ENCODE results near the gene RRAGD. TPM values are rescaled to one million over a fixed set of nuclear protein-coding genes. Genes with fewer than 3 reads are reported as not detected.

Gene RRAGD
- total RNA-seq (1 to 10 TPM; 4.7 to 6.7 TPM), polyA plus RNA-seq (1 to 10 TPM; 4.8 to 6.3 TPM)

GRCh38 chr6:89412071-89413005 lies at the start of gene RRAGD:
Gene RRAGD, minus strand, starts transcription at chr6:89412273. Its CDS starts 280 bp downstream, at chr6:89411993.
- no peak for TF ChIP-seq HNF4G (IDR thresholded peaks at IDR 0.05)
- TF ChIP-seq SP1 (IDR thresholded peaks at IDR 0.05): no peak
- no peak for TF ChIP-seq JUND (IDR thresholded peaks at IDR 0.05)
- no peak for TF ChIP-seq RAD21 (IDR thresholded peaks at IDR 0.05)
- no peak for TF ChIP-seq YY1 (IDR thresholded peaks at IDR 0.05)
- TF ChIP-seq FOXA2 (IDR thresholded peaks at IDR 0.05): no peak
- TF ChIP-seq EGR1 (IDR thresholded peaks at IDR 0.05; ENCODE audit: low read depth in 2 of 2): no peak
- no peak for TF ChIP-seq RXRA (IDR thresholded peaks at IDR 0.05)
- no peak for TF ChIP-seq HNF4A (conservative IDR thresholded peaks at IDR 0.05)
- TF ChIP-seq NR2F2 (IDR thresholded peaks at IDR 0.05): no peak
- no peak for TF ChIP-seq FOXA1 (IDR thresholded peaks at IDR 0.05)
- no peak for TF ChIP-seq GABPA (IDR thresholded peaks at IDR 0.05 in 1 of 2, conservative IDR thresholded peaks at IDR 0.05 in 1 of 2)
- no peak for TF ChIP-seq MAX (IDR thresholded peaks at IDR 0.05)
- Histone ChIP-seq H3K4me1 (ENCODE audit: control insufficient read depth in 4 of 4, insufficient read depth in 4 of 4, low read length in 3 of 4) (peaks cover 0 to 21% (median 8%) of the 10 kb centered on the region in 4 donors), H3K36me3 (ENCODE audit: control insufficient read depth in 4 of 4, insufficient read depth in 3 of 4, low read depth in 1 of 4, low read length in 3 of 4) (no peaks in the 10 kb centered on the region), H3K9me3 (ENCODE audit: control insufficient read depth in 4 of 4, low read length in 3 of 4) (no peaks in the 10 kb centered on the region), H3K9ac (ENCODE audit: low read depth in 1 of 2, low read length in 2 of 2) (peak within 1 kb of the TSS in 1 of 2 donors; percentile 53), H3K27ac (ENCODE audit: low read depth in 1 of 2, low read length in 2 of 2) (peak within 1 kb of the TSS; percentile 5 to 32), H3K27me3 (ENCODE audit: control insufficient read depth in 4 of 4, insufficient read depth in 4 of 4, low read length in 3 of 4) (peaks cover 0 to 2% (median 0%) of the 10 kb centered on the region in 4 donors), H3K4me3 (ENCODE audit: low read depth in 1 of 3, low read length in 3 of 3) (peak within 1 kb of the TSS; percentile 63 to 78 (median 65))
- DNase-seq (ENCODE audit: low spot score): peak; percentile 62
- 1% methylated on average over 85 of the region's 85 CpGs for WGBS

- TF ChIP-seq CTCF (IDR thresholded peaks at IDR 0.05; ENCODE audit: low read depth, low read length, missing input control): no peak
- no peak for TF ChIP-seq HNF4A (conservative IDR thresholded peaks at IDR 0.05)
- TF ChIP-seq REST (IDR thresholded peaks at IDR 0.05): no peak
- TF ChIP-seq JUND (IDR thresholded peaks at IDR 0.05): no peak
- no peak for TF ChIP-seq YY1 (IDR thresholded peaks at IDR 0.05)
- TF ChIP-seq MAX (IDR thresholded peaks at IDR 0.05): no peak
- no peak for TF ChIP-seq TAF1 (conservative IDR thresholded peaks at IDR 0.05)
- no peak for TF ChIP-seq ZBTB33 (IDR thresholded peaks at IDR 0.05)
- TF ChIP-seq RAD21 (IDR thresholded peaks at IDR 0.05): no peak
- TF ChIP-seq NR2F2 (IDR thresholded peaks at IDR 0.05): no peak
- TF ChIP-seq EGR1 (IDR thresholded peaks at IDR 0.05; ENCODE audit: low read depth in 2 of 2): no peak
- no peak for TF ChIP-seq GABPA (IDR thresholded peaks at IDR 0.05 in 1 of 2, conservative IDR thresholded peaks at IDR 0.05 in 1 of 2)
- no peak for TF ChIP-seq HNF4G (IDR thresholded peaks at IDR 0.05)
- TF ChIP-seq SP1 (IDR thresholded peaks at IDR 0.05): no peak
- TF ChIP-seq FOXA2 (IDR thresholded peaks at IDR 0.05): no peak
- no peak for TF ChIP-seq FOXA1 (IDR thresholded peaks at IDR 0.05)
- no peak for TF ChIP-seq ATF3 (IDR thresholded peaks at IDR 0.05)
- TF ChIP-seq RXRA (IDR thresholded peaks at IDR 0.05): no peak
- no peaks in the 10 kb centered on the region for H3K27me3 ChIP-seq (ENCODE audit: control insufficient read depth in 4 of 4, insufficient read depth in 4 of 4, low read length in 3 of 4)
- H3K9me3 ChIP-seq (ENCODE audit: control insufficient read depth in 4 of 4, low read length in 3 of 4): no peaks in the 10 kb centered on the region
- WGBS: 87% methylated on average over 7 of the region's 7 CpGs
- H3K9ac ChIP-seq (ENCODE audit: low read depth in 1 of 2, low read length in 2 of 2): no peak overlapping the region
- no peak for DNase-seq (ENCODE audit: low spot score)
- no peak overlapping the region for H3K4me3 ChIP-seq (ENCODE audit: low read depth in 1 of 3, low read length in 3 of 3)
- H3K27ac ChIP-seq (ENCODE audit: low read depth in 1 of 2, low read length in 2 of 2): no peak overlapping the region
- H3K4me1 ChIP-seq (ENCODE audit: control insufficient read depth in 4 of 4, insufficient read depth in 4 of 4, low read length in 3 of 4): no peaks in the 10 kb centered on the region
- no peaks in the 10 kb centered on the region for H3K36me3 ChIP-seq (ENCODE audit: control insufficient read depth in 4 of 4, insufficient read depth in 3 of 4, low read depth in 1 of 4, low read length in 3 of 4)
Measured at GRCh38 chr6:89460713-89461112, 48.6 kb upstream of the RRAGD start.

Data from liver (tissue), 9 donors.